C4-2B (cell line): Measurements from ENCODE around the gene HPS3.

Source experiments
- H3K27ac ChIP-seq: fragments of 450-650 bp; 2 replicates; pipeline ENCODE4 v1.5.1; 2017
- CTCF ChIP-seq: fragments of 450-650 bp; conservative IDR thresholded peaks from 2 replicates; pipeline ENCODE4 v1.5.1; 2017; ENCODE audit warnings: mild to moderate bottlenecking
- ZFX ChIP-seq: fragments of 450-650 bp; IDR thresholded peaks from 2 replicates; pipeline ENCODE4 v1.6.1; 2017

The HPS3 gene

GRCh38 chr3:149167898-149168297 is 38.5 kb downstream of the HPS3 start:
- TF ChIP-seq CTCF (no peak), ZFX (no peak)
- no peak overlapping the region for H3K27ac ChIP-seq

DNA sequence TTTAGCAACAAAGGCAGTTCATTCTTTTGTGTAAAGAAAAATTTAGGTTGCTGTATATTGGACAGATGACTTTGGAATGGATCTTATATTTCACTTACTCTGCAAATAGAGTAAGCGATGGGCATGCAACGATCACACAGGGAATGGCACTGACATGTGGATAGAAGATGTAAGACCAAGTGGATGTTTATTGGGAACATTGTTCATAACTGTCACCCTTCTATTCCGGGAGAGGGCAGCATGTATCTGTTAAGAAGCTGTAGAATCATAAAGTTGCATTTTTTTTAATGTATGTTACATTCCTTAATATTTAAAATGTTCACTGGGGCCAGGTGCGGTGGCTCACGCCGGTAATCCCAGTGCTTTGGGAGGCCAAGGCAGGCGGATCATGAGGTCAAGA is 41.2 kb downstream of the HPS3 start:
- H3K27ac ChIP-seq = no peak overlapping the region
- no peak for TF ChIP-seq CTCF
- TF ChIP-seq ZFX = no peak

DNA sequence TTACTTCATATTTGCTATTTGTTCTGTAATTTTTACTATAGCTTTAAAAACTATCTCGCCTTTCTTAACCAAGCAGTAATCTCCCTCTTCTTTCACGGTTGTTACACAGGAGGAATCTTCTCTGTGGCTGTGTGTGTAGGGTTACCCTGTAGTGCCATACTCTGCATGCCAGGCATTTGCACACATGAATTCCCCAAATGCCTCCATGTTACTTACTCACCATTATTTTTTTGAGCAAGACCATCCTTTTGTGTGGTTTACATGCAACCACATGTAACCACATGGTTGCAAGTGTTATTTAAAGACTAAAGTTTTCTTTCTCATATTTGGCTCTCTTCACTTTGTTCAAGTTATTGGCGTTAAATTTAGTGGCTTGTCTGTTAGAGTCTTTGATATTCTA is 45.5 kb downstream of the HPS3 start:
- TF ChIP-seq CTCF = no peak
- TF ChIP-seq ZFX = no peak
- H3K27ac ChIP-seq = no peak overlapping the region

GRCh38 chr3:149177122-149177521 is 47.7 kb downstream of the HPS3 start:
- TF ChIP-seq ZFX (no peak), CTCF (no peak)
- H3K27ac ChIP-seq = no peak overlapping the region

DNA sequence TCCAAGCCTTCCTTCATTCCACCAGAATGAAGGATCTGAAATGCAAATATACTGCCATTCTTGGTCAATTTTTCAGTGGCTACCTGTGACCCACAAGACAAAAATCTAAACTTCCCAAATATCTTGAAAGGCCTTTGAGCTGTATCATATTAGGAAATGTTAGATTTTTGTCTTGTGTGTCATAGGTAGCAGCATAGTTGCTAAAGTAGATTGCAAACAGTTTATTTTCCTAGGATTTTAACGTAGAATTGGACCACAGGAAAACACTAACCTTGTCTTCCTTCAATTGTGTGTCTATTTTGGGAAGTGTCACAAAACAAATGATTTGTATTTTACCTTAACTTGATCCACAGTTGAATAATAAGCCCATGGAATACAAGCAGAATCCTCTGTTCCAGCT is 49.8 kb downstream of the HPS3 start:
- no peak overlapping the region for H3K27ac ChIP-seq
- no peak for TF ChIP-seq CTCF

DNA sequence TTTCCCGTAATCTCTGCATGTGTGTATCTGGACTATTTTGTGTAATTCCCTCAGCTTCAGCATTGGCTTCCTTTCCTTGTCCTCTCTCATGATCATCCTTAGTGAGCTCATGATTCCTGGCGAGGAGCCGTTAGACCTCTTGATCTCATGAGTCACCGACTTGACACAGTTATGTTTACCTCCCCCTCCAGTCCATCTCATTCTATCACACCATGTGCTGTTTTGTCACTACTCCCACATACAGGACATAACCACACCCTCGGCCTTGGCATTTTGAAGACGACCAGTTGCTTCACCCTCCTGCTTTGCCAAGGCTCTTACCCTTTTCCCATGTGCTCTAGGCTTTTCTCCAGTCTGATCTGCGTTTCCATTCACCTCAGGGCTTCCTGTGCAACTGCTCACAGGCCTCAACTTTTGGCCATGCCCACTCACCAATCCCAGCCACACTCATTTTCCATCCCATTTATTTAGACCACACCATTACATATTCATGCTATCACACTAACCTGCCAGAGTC is 50.7 kb downstream of the HPS3 start:
- H3K27ac ChIP-seq = peak overlapping the region; percentile 10; the same call in 1 of the 2 replicates
- TF ChIP-seq ZFX = no peak
- no peak for TF ChIP-seq CTCF

DNA sequence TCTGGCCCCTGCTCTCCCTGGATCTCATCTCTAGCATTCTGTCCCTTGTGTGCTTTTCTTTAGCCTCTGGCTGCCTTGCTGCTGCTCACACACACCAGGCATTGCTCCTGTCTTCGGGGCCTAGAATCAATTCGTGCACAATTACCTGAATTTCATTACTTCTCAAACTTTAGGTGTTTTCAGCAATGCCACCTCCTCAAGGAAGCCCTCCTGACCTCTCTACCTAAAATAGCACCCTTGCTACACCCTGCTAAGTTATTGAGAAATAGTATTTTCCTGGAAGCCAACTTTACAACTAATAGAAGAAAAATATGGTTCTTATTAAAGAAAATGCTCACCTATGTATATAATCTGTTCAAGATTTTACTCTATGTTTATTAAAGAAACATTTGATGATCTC is 51.7 kb downstream of the HPS3 start:
- TF ChIP-seq CTCF (no peak), ZFX (no peak)
- H3K27ac ChIP-seq = no peak overlapping the region
